Measurements from ENCODE around the gene EPHB2.

DNA sequence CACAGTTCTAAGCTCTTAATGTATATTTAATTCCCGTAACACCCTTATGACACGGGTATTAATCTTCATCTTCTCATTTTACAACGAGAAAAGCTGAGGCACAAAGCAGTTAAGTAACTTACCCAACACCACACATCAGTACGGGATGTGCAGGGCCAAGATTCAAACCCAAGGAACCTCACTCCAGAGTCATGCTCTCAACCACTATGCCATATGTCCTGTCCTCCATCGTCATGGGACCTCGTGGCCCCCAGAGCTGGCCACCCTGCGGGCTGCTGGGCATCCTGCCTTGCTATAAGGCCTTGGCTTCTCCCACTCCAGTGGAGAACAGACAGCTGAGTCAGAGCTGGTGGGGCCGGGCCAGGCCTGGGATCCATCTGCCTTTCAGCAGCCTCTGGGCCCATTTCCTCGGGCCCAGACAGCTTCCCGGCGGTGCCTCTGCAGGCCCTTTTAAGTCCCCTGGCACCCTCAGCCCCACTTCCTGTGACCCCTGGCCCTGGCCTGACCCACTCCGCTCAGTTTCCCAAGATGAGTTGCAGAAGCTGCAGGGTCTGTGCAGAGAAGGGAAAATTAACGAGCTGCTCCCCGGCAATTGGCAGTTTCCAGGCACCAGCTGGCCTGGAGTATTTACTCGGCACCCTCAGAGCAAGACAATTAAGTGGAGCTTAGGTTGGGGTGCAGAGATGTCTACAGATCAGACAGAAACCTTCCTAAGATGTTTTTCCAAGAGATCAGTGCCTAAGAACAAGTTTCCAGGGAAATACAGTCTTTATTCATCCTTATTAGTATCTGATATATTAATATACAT lies 98.2 kb downstream of the EPHB2 start:
- TF ChIP-seq FOXM1 (IDR thresholded peaks at IDR 0.05; ENCODE audit: borderline replicate concordance, low read depth) (no peak), CREB1 (IDR thresholded peaks at IDR 0.05; ENCODE audit: low read depth) (no peak), EP300 (IDR thresholded peaks at IDR 0.05; ENCODE audit: borderline replicate concordance) (no peak), TAF1 (IDR thresholded peaks at IDR 0.05; ENCODE audit: low read depth) (no peak), EGR1 (IDR thresholded peaks at IDR 0.05) (no peak)
- TF ChIP-seq, protein P1, sequence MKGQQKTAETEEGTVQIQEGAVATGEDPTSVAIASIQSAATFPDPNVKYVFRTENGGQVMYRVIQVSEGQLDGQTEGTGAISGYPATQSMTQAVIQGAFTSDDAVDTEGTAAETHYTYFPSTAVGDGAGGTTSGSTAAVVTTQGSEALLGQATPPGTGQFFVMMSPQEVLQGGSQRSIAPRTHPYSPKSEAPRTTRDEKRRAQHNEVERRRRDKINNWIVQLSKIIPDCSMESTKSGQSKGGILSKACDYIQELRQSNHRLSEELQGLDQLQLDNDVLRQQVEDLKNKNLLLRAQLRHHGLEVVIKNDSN (IDR thresholded peaks at IDR 0.05) = no peak
- TF ChIP-seq, protein P2, sequence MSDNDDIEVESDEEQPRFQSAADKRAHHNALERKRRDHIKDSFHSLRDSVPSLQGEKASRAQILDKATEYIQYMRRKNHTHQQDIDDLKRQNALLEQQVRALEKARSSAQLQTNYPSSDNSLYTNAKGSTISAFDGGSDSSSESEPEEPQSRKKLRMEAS (IDR thresholded peaks at IDR 0.05) = no peak

Measured in Ishikawa (cell line).